ACC112 (cell line): ENCODE results near the gene DHX8.
"Not testable (repeated sequence)": the region's sequence is repeated elsewhere in the genome, so short reads cannot be mapped to it uniquely, and the experiment has no call there.

Source experiments
- H2AFZ ChIP-seq: fragments of 200-600 bp; sonication (generic); one replicate; pipeline ENCODE4 v1.6.0; 2017; ENCODE audit warnings: antibody characterized with exemption, low read length; ENCODE audit not compliant: unreplicated experiment
- H3K27ac ChIP-seq: fragments of 200-600 bp; sonication (generic); 2 replicates; pipeline ENCODE4 v1.5.1; 2014; ENCODE audit warnings: low read depth, mild to moderate bottlenecking, antibody characterized with exemption, low read length, moderate library complexity
- H3K27me3 ChIP-seq: fragments of 200-600 bp; sonication (generic); 2 replicates; pipeline ENCODE4 v1.6.1; 2014; ENCODE audit warnings: mild to moderate bottlenecking, antibody characterized with exemption, low read length, moderate library complexity, mixed read lengths; ENCODE audit not compliant: insufficient read depth
- H3K36me3 ChIP-seq: fragments of 200-600 bp; sonication (generic); 2 replicates; pipeline ENCODE4 v1.6.1; 2016; ENCODE audit warnings: mild to moderate bottlenecking, antibody characterized with exemption, low read length, moderate library complexity, mixed read lengths; ENCODE audit not compliant: insufficient read depth
- H3K4me1 ChIP-seq: fragments of 200-600 bp; sonication (generic); one replicate; pipeline ENCODE4 v1.6.1; 2016; ENCODE audit warnings: low read length, mixed read lengths; ENCODE audit not compliant: insufficient read depth, unreplicated experiment, control insufficient read depth
- H3K4me3 ChIP-seq: fragments of 200-600 bp; sonication (generic); 2 replicates; pipeline ENCODE4 v1.5.1; 2014; ENCODE audit warnings: mild to moderate bottlenecking, low read depth, low read length
- H3K79me2 ChIP-seq: fragments of 200-600 bp; sonication (generic); one replicate; pipeline ENCODE4 v1.6.0; 2016; ENCODE audit warnings: low read length; ENCODE audit not compliant: control insufficient read depth, unreplicated experiment, insufficient read depth

The DHX8 gene

DNA sequence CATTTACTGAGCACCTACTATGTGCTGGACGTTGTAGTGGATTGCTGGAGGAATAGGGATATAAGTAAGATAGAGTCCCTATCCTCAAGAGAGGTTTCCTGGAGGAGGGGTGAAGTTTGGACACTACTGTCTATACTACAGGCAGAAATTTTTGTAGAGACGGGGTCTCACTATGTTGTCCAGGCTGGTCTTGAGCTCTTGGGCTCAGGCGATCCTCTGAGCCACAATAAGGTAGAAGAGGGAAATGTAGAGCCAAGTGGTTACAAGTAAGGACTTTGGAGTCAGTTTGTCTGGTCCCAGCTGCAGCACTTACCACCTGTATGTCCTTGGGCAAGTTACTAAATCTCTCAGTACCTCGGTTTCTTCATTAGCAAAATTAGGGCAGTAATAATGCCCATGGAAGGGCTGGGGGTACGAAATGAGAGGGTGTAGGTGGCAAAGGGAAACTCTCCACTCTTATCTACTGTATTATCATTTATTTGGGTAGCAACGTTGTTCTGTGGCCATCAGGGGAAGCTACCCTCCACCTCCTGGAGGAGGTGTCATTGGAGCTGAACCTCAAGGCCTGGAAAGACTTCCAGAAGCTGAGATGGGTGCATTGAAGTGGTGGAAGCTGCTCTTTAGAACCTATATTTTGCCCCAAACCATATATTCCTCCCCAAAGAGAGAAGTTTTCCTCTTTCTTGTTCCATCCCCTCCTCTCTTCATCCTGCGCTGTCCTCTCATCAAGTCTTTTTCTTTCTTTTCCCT lies 34.9 kb upstream of the DHX8 start:
- no peaks in the 10 kb centered on the region for H3K4me1 ChIP-seq
- no peaks in the 10 kb centered on the region for H3K27me3 ChIP-seq
- H3K27ac ChIP-seq, result no peak overlapping the region
- H3K79me2 ChIP-seq, result no peaks in the 10 kb centered on the region
- H3K4me3 ChIP-seq, result no peak overlapping the region
- H2AFZ ChIP-seq, result no peak overlapping the region
- no peaks in the 10 kb centered on the region for H3K36me3 ChIP-seq

DNA sequence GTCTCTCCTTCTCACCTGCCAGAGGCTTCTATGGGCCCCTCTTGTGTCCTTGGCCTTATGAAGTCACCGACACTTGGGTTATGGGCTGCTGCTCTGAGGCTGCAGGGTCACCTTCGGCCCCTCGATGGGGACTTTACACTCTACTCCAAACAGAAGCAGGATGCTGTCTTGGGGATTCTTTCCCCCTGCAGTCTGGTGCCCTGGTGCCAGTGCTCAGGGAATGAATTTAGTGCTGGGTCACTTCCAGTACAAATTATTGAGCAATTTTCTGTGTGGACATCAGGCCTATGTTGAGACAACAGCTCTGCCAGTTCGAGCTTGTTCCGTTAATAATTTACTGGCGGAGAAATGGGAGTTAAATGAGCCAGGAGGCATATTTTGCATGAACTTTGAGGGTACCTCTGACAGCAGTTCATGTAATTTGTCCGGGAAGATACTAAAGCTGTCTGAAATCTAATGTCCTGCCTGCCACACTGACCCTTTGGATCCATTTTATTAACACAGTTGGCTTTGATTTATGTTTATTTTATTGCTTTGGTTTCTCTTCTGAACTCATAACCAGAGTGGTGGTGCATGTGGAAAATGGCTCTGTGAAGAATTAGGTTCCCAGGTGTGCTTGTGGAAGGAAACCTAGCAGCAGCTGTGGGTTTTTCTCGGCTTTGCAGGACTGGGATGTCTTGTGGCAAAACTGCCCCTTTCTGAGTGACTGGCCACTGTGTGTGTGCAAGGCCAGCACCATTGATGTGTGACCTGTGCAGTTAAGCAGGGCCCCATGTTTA lies 34.1 kb upstream of the DHX8 start:
- Histone ChIP-seq H3K27me3 (no peaks in the 10 kb centered on the region), H3K79me2 (no peaks in the 10 kb centered on the region), H3K4me1 (no peaks in the 10 kb centered on the region), H3K27ac (no peak overlapping the region), H3K4me3 (no peak overlapping the region), H3K36me3 (no peaks in the 10 kb centered on the region), H2AFZ (no peak overlapping the region)

DNA sequence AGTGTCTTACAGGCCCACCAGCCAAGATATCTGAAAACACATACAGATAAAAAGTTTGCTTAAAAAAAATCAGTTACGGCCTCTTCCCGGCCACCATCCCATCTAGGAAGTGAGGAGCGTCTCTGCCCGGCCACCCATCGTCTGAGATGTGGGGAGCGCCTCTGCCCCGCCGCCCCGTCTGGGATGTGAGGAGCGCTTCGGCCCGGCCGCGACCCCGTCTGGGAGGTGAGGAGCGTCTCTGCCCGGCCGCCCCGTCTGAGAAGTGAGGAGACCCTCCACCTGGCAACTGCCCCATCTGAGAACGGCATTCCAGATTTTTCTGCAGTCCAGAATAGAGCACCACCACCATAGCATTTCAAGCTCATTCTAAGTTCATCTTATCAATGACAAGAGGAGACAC lies 33.0 kb upstream of the DHX8 start:
- not testable (repeated sequence) for H3K79me2 ChIP-seq, H3K27me3 ChIP-seq, H3K4me1 ChIP-seq, H2AFZ ChIP-seq, H3K4me3 ChIP-seq, H3K27ac ChIP-seq, H3K36me3 ChIP-seq

DNA sequence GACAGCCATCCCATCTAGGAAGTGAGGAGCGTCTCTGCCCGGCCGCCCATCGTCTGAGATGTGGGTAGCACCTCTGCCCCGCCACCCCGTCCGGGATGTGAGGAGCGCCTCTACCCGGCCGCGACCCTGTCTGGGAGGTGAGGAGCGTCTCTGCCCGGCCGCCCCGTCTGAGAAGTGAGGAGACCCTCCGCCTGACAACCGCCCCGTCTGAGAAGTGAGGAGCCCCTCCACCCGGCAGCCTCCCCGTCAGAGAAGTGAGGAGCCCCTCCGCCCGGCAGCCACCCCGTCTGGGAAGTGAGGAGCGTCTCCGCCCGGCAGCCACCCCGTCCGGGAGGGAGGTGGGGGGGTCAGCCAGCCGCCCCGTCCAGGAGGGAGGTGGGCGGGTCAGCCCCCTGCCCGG lies 32.0 kb upstream of the DHX8 start:
- not testable (repeated sequence) for H3K4me1 ChIP-seq, H3K27ac ChIP-seq

DNA sequence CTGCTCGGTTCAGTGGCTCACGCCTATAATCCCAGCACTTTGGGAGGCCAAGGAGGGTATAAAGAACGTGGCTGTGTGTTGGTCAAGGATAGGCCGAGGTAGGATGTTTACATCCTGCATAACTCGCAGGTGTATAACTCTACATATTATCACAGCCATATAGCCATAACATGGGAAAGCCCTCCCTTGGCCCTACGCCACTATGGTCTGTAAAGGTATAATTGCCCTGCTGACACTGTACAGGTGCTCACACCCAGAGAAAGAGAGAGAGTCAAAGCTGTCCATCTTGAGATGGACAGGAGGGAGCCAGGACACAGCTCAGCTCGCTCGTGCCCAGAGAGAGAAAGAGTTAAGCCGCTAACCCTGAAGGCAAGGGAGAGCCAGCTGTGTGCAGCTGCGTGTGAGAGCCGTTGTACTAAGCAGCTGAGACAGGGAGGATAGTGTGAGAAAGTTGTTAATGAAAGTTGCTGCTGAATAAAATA lies 30.4 kb upstream of the DHX8 start:
- H3K79me2 ChIP-seq, result no peaks in the 10 kb centered on the region
- no peaks in the 10 kb centered on the region for H3K36me3 ChIP-seq
- peaks cover 18% of the 10 kb centered on the region for H3K4me1 ChIP-seq
- no peak overlapping the region for H3K27ac ChIP-seq
- no peak overlapping the region for H2AFZ ChIP-seq
- no peak overlapping the region for H3K4me3 ChIP-seq
- no peaks in the 10 kb centered on the region for H3K27me3 ChIP-seq

More for the DNA sequence above, 32.0 kb upstream of the DHX8 start:
- not testable (repeated sequence) for H3K36me3 ChIP-seq, H2AFZ ChIP-seq, H3K4me3 ChIP-seq, H3K79me2 ChIP-seq, H3K27me3 ChIP-seq

DNA sequence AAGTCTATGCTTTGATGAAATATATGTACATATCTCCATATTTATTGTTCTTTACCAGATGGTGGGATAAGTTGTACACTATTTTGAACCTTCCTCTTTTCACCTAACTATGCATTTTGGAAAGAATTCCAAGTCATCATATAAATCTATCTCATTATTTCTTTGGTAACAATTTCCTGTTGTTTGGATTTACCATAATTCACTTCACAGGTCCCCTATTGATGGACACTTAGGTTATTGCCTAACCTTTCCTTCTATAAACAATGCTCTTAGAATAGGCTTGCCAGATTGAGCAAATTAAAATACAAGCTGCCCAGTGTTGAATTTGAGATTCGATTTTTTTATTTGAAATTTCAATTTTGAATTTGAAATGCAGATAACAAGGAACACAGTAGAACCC lies 28.9 kb upstream of the DHX8 start:
- Histone ChIP-seq H2AFZ (no peak overlapping the region), H3K79me2 (no peaks in the 10 kb centered on the region), H3K27me3 (no peaks in the 10 kb centered on the region), H3K4me3 (no peak overlapping the region), H3K27ac (no peak overlapping the region), H3K4me1 (peaks cover 18% of the 10 kb centered on the region), H3K36me3 (no peaks in the 10 kb centered on the region)

DNA sequence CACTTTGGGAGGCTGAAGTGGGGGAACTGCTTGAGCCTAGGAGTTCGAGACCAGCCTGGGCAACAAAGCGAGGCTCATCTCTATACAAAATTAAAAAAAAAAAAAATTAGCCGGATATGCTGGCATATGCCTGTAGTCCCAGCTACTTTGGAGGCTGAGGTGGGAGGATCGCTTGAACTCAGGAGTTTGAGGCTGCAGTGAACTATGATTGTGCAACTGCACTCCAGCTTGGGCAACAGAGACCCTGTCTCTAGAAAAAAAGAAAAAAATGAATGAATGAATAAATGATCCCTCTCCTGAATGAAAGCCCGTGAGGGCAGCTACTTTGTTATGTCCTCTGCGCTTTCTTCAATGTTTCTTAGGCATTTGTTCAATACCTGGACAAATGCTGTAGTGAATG lies 27.7 kb upstream of the DHX8 start:
- Histone ChIP-seq H3K27ac (no peak overlapping the region), H3K79me2 (no peaks in the 10 kb centered on the region), H2AFZ (no peak overlapping the region), H3K27me3 (no peaks in the 10 kb centered on the region), H3K36me3 (no peaks in the 10 kb centered on the region), H3K4me3 (no peak overlapping the region), H3K4me1 (peaks cover 18% of the 10 kb centered on the region)

DNA sequence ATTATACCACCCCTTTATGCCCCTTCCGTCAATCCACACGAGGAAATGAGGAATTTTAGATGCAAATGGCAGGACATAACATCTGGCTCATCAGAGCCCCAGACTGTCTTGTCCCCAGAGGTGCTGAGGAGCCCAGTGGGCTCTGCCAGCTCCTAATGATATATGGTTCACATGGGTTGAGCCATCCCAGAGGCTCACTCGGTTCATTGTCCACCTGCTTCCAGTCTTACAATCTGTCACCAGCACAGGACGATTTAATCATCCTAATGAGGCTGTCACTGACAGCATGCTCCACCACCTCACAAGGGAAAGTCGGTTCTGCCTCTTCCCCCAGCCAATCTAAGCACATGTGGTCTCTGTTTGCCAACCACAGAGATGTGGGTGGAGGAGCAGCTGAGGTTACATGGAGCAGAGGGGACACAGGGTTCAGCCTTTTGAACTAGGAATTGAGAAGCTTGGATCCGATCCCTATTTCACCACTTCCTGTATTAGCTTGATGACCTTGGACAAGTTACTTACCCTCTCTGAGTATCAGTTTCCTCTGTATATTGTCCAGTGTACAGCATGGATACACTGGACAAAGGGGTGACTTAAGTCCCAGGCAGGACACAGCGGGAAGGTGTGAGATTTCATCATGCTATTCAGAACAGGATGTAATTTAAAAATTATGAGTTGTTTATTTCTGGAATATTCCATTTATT lies 27.0 kb upstream of the DHX8 start:
- Histone ChIP-seq H3K4me1 (peaks cover 18% of the 10 kb centered on the region), H3K27me3 (no peaks in the 10 kb centered on the region), H2AFZ (peak overlapping the region; percentile 59), H3K79me2 (no peaks in the 10 kb centered on the region), H3K4me3 (no peak overlapping the region; the same call in 1 of the 2 replicates), H3K36me3 (no peaks in the 10 kb centered on the region), H3K27ac (peak overlapping the region; percentile 33)

DNA sequence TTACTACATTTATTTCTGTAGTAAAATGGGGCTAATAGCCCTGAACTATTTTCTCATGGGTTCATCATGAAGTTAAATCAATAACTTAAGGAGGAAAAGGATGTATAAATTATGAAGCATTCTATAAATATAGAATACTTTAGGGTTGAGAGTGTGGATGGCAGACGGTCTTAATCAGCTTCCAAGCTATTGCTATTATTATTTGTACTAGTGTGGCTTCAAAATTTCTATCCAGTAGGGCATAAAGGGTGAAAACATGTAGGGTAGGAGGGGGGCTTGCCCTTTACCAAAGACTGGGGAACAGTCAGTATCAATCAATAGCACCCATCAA lies 26.4 kb upstream of the DHX8 start:
- peaks cover 18% of the 10 kb centered on the region for H3K4me1 ChIP-seq
- peak overlapping the region; percentile 33 for H3K27ac ChIP-seq
- no peaks in the 10 kb centered on the region for H3K36me3 ChIP-seq
- H2AFZ ChIP-seq, result no peak overlapping the region
- H3K4me3 ChIP-seq, result no peak overlapping the region; the same call in 1 of the 2 replicates
- no peaks in the 10 kb centered on the region for H3K79me2 ChIP-seq
- H3K27me3 ChIP-seq, result no peaks in the 10 kb centered on the region

DNA sequence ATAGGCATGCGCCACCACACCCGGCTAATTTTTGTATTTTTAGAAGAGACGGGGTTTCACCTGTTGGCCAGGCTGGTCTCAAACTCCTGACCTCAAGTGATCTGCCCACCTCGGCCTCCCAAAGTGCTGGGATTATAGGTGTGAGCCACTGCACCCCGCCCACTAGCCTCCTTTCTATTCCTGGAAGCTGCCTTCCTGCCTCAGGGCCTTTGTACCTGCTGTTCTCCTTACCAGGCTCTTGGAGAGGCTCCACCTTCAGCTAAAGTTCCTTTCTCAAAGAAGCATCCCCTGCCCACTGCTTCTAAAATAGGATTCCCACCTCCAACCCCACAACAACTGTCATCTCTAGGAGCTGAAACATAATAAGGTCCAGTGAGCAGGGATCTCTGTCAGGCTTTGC lies 23.9 kb upstream of the DHX8 start:
- H3K27me3 ChIP-seq, H3K79me2 ChIP-seq, H2AFZ ChIP-seq, H3K27ac ChIP-seq, H3K36me3 ChIP-seq, H3K4me3 ChIP-seq: not testable (repeated sequence)
- peaks cover 18% of the 10 kb centered on the region for H3K4me1 ChIP-seq
